ENCODE results near the gene PTDSS2. TPM values are rescaled to one million over a fixed set of nuclear protein-coding genes. Genes with fewer than 3 reads are reported as not detected.

PTDSS2 gene
- total and polyA plus RNA-seq, 11 donors = 20.3 to 43.0 (median 25.7) TPM

GRCh38 chr11:447923-448731 lies 2.0 kb upstream of the PTDSS2 start:
- Histone ChIP-seq H3K4me3 (peak overlapping the region; percentile 26 to 92 (median 64)), H3K9me3 (no peaks in the 10 kb centered on the region), H3K36me3 (peaks cover 0 to 9% (median 4%) of the 10 kb centered on the region in 9 donors), H3K27ac (peak overlapping the region; percentile 77 to 97 (median 93)), H3K27me3 (peaks cover 0 to 3% (median 0%) of the 10 kb centered on the region in 9 donors), H3K4me1 (peaks cover 0 to 45% (median 28%) of the 10 kb centered on the region in 12 donors)
- peak; percentile 85 to 90 (median 86) for ATAC-seq
- 3 to 5% (median 4%) methylated on average over 23 to 55 of the region's 55 CpGs for WGBS, 4 donors
- TF ChIP-seq POLR2A (IDR thresholded peaks at IDR 0.05) = peak in 1 of 2 donors; percentile 82
- TF ChIP-seq, protein P1, sequence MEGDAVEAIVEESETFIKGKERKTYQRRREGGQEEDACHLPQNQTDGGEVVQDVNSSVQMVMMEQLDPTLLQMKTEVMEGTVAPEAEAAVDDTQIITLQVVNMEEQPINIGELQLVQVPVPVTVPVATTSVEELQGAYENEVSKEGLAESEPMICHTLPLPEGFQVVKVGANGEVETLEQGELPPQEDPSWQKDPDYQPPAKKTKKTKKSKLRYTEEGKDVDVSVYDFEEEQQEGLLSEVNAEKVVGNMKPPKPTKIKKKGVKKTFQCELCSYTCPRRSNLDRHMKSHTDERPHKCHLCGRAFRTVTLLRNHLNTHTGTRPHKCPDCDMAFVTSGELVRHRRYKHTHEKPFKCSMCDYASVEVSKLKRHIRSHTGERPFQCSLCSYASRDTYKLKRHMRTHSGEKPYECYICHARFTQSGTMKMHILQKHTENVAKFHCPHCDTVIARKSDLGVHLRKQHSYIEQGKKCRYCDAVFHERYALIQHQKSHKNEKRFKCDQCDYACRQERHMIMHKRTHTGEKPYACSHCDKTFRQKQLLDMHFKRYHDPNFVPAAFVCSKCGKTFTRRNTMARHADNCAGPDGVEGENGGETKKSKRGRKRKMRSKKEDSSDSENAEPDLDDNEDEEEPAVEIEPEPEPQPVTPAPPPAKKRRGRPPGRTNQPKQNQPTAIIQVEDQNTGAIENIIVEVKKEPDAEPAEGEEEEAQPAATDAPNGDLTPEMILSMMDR (IDR thresholded peaks at IDR 0.05) = peak; percentile 64 to 98 (median 84)
- peak; percentile 95 to 98 (median 95) for DNase-seq
- intact Hi-C loops (cut with DNase I) = loop anchor here in 7 of 10 donors (1.0 to 5.0 kb wide), 6 partner anchors 31 to 241 kb away; partner anchors contain the start of genes BET1L (in 1 of the 7), RIC8A (in 1 of the 7) and RNH1 (in 1 of the 7)

- peak in 3 of 5 donors; percentile 44 to 65 (median 64) for DNase-seq
- H3K9me3 ChIP-seq = no peaks in the 10 kb centered on the region
- H3K36me3 ChIP-seq = peaks cover 0 to 20% (median 16%) of the 10 kb centered on the region in 9 donors
- ATAC-seq = no peak
- no peaks in the 10 kb centered on the region for H3K27me3 ChIP-seq
- TF ChIP-seq, protein P1 (IDR thresholded peaks at IDR 0.05) = peak in 4 of 12 donors; percentile 16 to 30 (median 20)
- TF ChIP-seq POLR2A (IDR thresholded peaks at IDR 0.05) = no peak
- peaks cover 0 to 49% (median 27%) of the 10 kb centered on the region in 12 donors for H3K4me1 ChIP-seq
- peak overlapping the region in 11 of 12 donors; percentile 70 to 97 (median 93) for H3K27ac ChIP-seq
- 1 to 5% (median 3%) methylated on average over 37 to 46 of the region's 46 CpGs for WGBS, 4 donors
- intact Hi-C loops (cut with DNase I) = loop anchor here in 8 of 10 donors (5.0 to 10.0 kb wide), 5 partner anchors 44 to 246 kb away; partner anchors contain the start of genes RNH1 (in 4 of the 8), BET1L (in 3 of the 8) and RIC8A (in 3 of the 8)
- H3K4me3 ChIP-seq = peak overlapping the region; percentile 68 to 99 (median 95)
Measured at GRCh38 chr11:450809-451451, 851 bp downstream of the PTDSS2 start.

DNA sequence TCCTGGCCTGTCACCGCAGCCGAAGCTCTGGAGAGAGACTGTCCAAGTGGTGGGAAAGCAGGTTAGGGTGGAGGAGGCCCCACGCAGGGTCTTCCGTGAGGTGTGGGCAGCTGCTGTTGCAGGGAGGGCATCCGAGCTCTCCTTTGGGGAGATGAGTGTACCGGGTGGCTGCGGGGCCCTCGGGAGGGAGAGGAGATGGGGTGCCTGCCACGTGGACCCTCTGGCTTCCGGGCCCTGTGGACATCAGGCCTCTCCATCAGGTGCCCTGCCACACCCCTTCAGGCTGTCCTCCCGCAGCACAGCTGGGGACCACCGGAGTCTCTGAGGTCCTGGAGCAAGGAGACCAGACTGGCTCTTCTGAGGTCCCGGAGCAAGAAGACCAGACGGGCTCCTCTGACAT lies 1.7 kb downstream of the PTDSS2 start:
- H3K4me3 ChIP-seq = peak overlapping the region in 8 of 12 donors; percentile 84 to 99 (median 96)
- peaks cover 0 to 20% (median 16%) of the 10 kb centered on the region in 9 donors for H3K36me3 ChIP-seq
- TF ChIP-seq, protein P1 (IDR thresholded peaks at IDR 0.05) = no peak
- TF ChIP-seq POLR2A (IDR thresholded peaks at IDR 0.05) = no peak
- no peaks in the 10 kb centered on the region for H3K9me3 ChIP-seq
- no peaks in the 10 kb centered on the region for H3K27me3 ChIP-seq
- intact Hi-C loops (cut with DNase I) = loop anchor here in 8 of 10 donors (5.0 to 10.0 kb wide), 5 partner anchors 44 to 247 kb away; partner anchors contain the start of genes RNH1 (in 4 of the 8), BET1L (in 3 of the 8) and RIC8A (in 3 of the 8)
- ATAC-seq (no peak), DNase-seq (peak in 1 of 5 donors; percentile 30)
- H3K4me1 ChIP-seq = peaks cover 0 to 49% (median 27%) of the 10 kb centered on the region in 12 donors
- H3K27ac ChIP-seq = peak overlapping the region in 2 of 12 donors; percentile 93 to 94
- 85 to 92% (median 88%) methylated on average over 9 to 14 of the region's 14 CpGs for WGBS, 4 donors

Measured in heart left ventricle (tissue), 16 donors.